Testis (tissue), 3 donors: Measurements from ENCODE around the gene EBF4. TPM values are rescaled to one million over a fixed set of nuclear protein-coding genes. Genes with fewer than 3 reads are reported as not detected.
"Not testable (repeated sequence)": the region's sequence is repeated elsewhere in the genome, so short reads cannot be mapped to it uniquely, and the experiment has no call there.

Experiments used
- DNase-seq: peaks from one replicate; pipeline ENCODE4 v3.0.0-alpha.2; 2019
- H3K27ac ChIP-seq, 2 donors: fragments of 200-600 bp; sonication (generic); one replicate each; pipeline ENCODE4 v1.5.1; 2019
- H3K27me3 ChIP-seq: fragments of 200-600 bp; sonication (generic); one replicate; pipeline ENCODE4 v1.5.1; 2019
- H3K36me3 ChIP-seq: fragments of 200-600 bp; sonication (generic); one replicate; pipeline ENCODE4 v1.5.1; 2017; ENCODE audit warnings: low read depth; ENCODE audit errors: missing control alignments
- H3K4me1 ChIP-seq: fragments of 200-600 bp; sonication (generic); one replicate; pipeline ENCODE4 v1.5.1; 2019
- H3K4me3 ChIP-seq, 2 donors: fragments of 200-600 bp; sonication (generic); one replicate each; pipeline ENCODE4 v1.5.1; 2017 to 2019
- H3K9me3 ChIP-seq: fragments of 200-600 bp; sonication (generic); one replicate; pipeline ENCODE4 v1.5.1; 2017
- POLR2A ChIP-seq: fragments of 450-650 bp; IDR thresholded peaks from one replicate; pipeline ENCODE4 v1.6.1; 2017; ENCODE audit warnings: antibody characterized with exemption, mild to moderate bottlenecking, moderate library complexity
- WGBS, 2 donors: methylation state at CpG; one replicate each; pipeline ENCODE4 v1.1.5; 2018; 5-methylcytosine and 5-hydroxymethylcytosine counted together
- intact Hi-C: fragments of 100-400 bp; cut with DNase I; formaldehyde crosslinking; loops from one replicate; pipeline ENCODE4 v1.15.1; 2023; ENCODE audit warnings: low total_unique reads
- polyA plus RNA-seq: library from polyadenylated mRNA; stranded (reverse); fragments of 350-450 nt; fragmentation: Illumina TruSeq; extraction: RNeasy Lipid Tissue Mini Kit (QIAGEN cat#74804); gene quantifications from one replicate; pipeline ENCODE4 v1.2.3, GENCODE V29; 2014; ENCODE audit warnings: low read depth, low replicate concordance; ENCODE audit not compliant: insufficient read depth
- total RNA-seq, 2 donors: library from RNA; depleted of rRNA; stranded (reverse); fragments of >200 nt; gene quantifications; one replicate each; pipeline ENCODE4 v1.2.3, GENCODE V29; 2016
- TF ChIP-seq, protein P1 (sequence below), 3 experiments: fragments of 450-650 bp in 2 of 3; fragments of 200-600 bp in 1 of 3; sonication (generic) in 1 of 3; IDR thresholded peaks; one replicate each; pipeline ENCODE4 v1.5.1; 2016 to 2019; ENCODE audit warnings: antibody characterized with exemption in 3 of 3, mild to moderate bottlenecking in 2 of 3, moderate library complexity in 1 of 3

Gene EBF4
- total and polyA plus RNA-seq, 3 donors from 2014 or later = 6.1 to 14.2 (median 7.4) TPM

DNA sequence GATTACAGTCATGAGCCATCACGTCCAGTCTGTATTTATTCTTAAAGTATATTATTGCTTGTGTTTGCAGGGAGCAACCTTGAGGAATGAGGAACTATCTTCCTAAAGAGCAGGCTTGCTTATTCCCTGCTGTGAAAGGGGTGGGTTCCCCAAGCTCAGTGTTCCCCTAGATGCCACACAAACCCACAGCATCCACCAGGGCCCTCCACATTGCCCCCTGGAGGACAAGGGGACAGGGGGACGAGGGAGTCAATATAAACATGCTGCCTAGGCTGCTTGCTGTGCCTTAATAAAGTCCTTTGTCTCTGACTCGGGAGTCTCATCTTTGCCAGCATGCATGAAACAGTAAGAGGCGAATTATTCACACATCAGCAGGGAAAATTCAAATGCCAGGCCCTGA, 20.6 kb upstream of the EBF4 start:
- Histone ChIP-seq H3K27me3 (no peaks in the 10 kb centered on the region), H3K9me3 (no peaks in the 10 kb centered on the region), H3K4me1 (no peaks in the 10 kb centered on the region), H3K36me3 (no peaks in the 10 kb centered on the region), H3K4me3 (no peak overlapping the region), H3K27ac (no peak overlapping the region)
- no peak for DNase-seq
- intact Hi-C loops = no loop called here
- TF ChIP-seq, protein P1, sequence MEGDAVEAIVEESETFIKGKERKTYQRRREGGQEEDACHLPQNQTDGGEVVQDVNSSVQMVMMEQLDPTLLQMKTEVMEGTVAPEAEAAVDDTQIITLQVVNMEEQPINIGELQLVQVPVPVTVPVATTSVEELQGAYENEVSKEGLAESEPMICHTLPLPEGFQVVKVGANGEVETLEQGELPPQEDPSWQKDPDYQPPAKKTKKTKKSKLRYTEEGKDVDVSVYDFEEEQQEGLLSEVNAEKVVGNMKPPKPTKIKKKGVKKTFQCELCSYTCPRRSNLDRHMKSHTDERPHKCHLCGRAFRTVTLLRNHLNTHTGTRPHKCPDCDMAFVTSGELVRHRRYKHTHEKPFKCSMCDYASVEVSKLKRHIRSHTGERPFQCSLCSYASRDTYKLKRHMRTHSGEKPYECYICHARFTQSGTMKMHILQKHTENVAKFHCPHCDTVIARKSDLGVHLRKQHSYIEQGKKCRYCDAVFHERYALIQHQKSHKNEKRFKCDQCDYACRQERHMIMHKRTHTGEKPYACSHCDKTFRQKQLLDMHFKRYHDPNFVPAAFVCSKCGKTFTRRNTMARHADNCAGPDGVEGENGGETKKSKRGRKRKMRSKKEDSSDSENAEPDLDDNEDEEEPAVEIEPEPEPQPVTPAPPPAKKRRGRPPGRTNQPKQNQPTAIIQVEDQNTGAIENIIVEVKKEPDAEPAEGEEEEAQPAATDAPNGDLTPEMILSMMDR (IDR thresholded peaks at IDR 0.05) = no peak
- TF ChIP-seq POLR2A = no peak
- 47 to 51% methylated on average over 4 of the region's 4 CpGs for WGBS, 2 donors

DNA sequence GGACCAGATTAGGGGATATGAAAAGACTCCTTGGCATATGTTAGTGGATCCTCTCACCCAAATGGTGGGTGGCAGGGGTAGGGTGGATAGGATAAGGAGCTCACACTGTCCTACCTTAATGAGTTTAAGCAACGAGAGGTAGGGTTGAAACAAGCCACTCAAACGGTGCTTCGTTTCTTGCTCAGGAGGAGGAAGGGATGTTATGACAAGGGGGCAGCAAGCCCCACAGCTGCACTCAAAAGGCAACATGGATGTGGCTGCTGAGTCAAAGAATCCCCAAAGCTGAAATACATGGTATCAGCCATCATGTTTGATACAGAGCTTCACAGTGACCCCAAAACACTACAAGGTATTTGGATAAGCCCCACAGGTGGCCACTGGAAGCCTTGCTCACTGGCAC, 20.1 kb upstream of the EBF4 start:
- DNase-seq = no peak
- H3K27ac ChIP-seq = no peak overlapping the region
- H3K9me3 ChIP-seq = no peaks in the 10 kb centered on the region
- H3K4me3 ChIP-seq = no peak overlapping the region
- H3K36me3 ChIP-seq = no peaks in the 10 kb centered on the region
- no peaks in the 10 kb centered on the region for H3K4me1 ChIP-seq
- WGBS, 2 donors = 85 to 87% methylated on average over 3 of the region's 3 CpGs
- TF ChIP-seq, protein P1 (IDR thresholded peaks at IDR 0.05) = no peak
- TF ChIP-seq POLR2A = no peak
- H3K27me3 ChIP-seq = no peaks in the 10 kb centered on the region
- intact Hi-C loops = no loop called here

DNA sequence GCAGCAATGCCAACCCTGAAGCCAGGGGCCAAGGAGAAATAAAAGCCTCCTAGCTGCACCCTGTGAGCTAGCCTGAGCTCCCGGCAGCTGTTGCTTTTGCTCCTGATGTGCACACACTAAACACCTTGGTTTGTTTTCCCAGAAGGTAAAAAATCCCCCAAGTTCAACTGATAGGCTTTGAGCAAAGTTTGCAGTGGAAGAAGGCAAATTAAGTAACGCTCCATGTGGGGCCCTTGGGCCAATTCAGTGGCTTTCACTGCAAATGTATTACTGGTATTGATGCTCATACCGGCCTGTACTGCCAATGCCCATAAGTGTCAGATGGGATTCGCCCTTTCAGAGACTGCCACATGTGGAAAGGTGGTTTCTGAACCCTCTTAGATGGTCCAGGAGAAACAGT, 19.1 kb upstream of the EBF4 start:
- H3K27ac ChIP-seq = no peak overlapping the region
- no peak for DNase-seq

DNA sequence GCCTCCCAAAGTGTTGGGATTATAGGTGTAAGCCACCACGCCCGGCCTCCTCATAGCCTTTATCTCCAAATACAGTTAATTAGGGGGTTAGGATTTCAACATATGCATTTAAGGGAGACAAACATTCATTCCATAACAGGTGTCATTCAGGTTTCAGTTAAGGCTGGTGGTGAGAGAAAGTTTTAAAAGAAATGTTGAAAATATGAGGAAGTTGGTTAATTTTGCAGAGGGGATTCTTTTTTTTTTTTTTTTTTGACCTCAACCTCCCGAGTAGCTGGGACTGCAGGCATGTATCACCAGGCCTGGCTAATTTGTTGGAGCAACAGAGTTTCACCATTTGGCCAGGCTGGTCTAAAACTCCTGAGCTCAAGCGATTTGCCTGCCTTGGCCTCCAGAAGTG, 12.5 kb upstream of the EBF4 start:
- H3K4me1 ChIP-seq = peaks cover 3% of the 10 kb centered on the region
- H3K9me3 ChIP-seq = no peaks in the 10 kb centered on the region
- H3K36me3 ChIP-seq = no peaks in the 10 kb centered on the region
- H3K27ac ChIP-seq = no peak overlapping the region
- WGBS, 2 donors = 84 to 87% methylated on average over 4 of the region's 4 CpGs
- H3K4me3 ChIP-seq = no peak overlapping the region
- no peak for DNase-seq
- no peak for TF ChIP-seq POLR2A
- TF ChIP-seq, protein P1 (IDR thresholded peaks at IDR 0.05) = no peak
- H3K27me3 ChIP-seq = no peaks in the 10 kb centered on the region
- intact Hi-C loops = no loop called here

More for the DNA sequence above, 19.1 kb upstream of the EBF4 start:
- Histone ChIP-seq H3K36me3 (no peaks in the 10 kb centered on the region), H3K4me1 (no peaks in the 10 kb centered on the region), H3K4me3 (no peak overlapping the region), H3K9me3 (no peaks in the 10 kb centered on the region), H3K27me3 (no peaks in the 10 kb centered on the region)
- TF ChIP-seq, protein P1 (IDR thresholded peaks at IDR 0.05) = no peak
- intact Hi-C loops = no loop called here
- WGBS, 2 donors = 95 to 100% methylated on average over 4 of the region's 4 CpGs

DNA sequence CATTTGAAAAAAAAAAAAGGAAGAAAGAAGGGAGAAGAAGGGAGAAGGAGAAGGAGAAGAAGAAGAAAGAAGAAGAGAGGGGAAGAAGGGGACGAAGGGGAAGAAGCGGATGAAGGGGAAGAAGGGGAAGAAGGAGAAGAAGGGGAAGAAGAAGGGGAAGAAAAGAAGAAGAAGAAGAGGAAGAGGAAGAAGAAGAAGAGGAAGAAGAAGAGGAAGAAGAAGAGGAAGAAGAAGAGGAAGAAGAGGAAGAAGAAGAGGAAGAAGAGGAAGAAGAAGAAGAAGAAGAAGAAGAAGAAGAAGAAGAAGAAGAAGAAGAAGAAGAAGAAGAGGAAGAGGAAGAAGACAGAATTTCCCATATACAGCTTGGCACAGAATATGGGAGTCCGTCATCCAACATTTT, 10.5 kb upstream of the EBF4 start:
- H3K27me3 ChIP-seq, DNase-seq, H3K27ac ChIP-seq, intact Hi-C loops, H3K4me3 ChIP-seq, H3K9me3 ChIP-seq, H3K4me1 ChIP-seq, H3K36me3 ChIP-seq: not testable (repeated sequence)
- 87 to 90% methylated on average over 3 of the region's 3 CpGs for WGBS, 2 donors

DNA sequence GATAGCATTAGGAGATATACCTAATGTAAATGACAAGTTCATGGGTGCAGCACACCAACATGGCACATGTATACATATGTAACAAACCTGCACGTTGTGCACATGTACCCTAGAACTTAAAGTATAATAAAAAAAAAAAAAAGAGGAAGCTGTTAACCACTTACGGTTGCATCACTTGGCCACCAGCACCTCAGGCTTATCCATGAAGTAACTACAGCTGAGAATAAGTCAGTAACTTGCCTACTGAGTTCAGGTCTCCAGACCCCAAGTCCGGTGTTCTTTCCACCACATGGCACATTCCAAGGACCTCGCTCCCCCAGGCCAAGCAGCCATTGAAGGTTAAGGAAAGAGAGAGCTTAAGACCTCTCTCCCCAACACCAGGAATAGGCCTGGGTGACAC, 7.8 kb upstream of the EBF4 start:
- H3K27ac ChIP-seq, H3K4me1 ChIP-seq, DNase-seq, intact Hi-C loops, H3K27me3 ChIP-seq, H3K36me3 ChIP-seq, H3K4me3 ChIP-seq, H3K9me3 ChIP-seq: not testable (repeated sequence)
- WGBS, 2 donors = 75 to 86% methylated on average over 4 of the region's 4 CpGs
